ENCODE results near the gene CYFIP2. TPM values are rescaled to one million over a fixed set of nuclear protein-coding genes. Genes with fewer than 3 reads are reported as not detected.

Gene CYFIP2
- total RNA-seq, 1 experiment from 2014 or later, result 74.7 TPM

GRCh38 chr5:157327771-157328170 lies 61.8 kb downstream of the CYFIP2 start:
- Histone ChIP-seq H3K27me3 (ENCODE audit: insufficient read depth, low read length) (no peaks in the 10 kb centered on the region), H3K4me1 (ENCODE audit: insufficient read depth, low read length) (no peaks in the 10 kb centered on the region), H3K79me1 (ENCODE audit: insufficient read depth, low read depth, low read length, poor library complexity, severe bottlenecking) (no peaks in the 10 kb centered on the region), H3K27ac (ENCODE audit: insufficient read length, low read depth, low read length) (no peak overlapping the region), H3K56ac (ENCODE audit: insufficient read length, low read depth, low read length) (no peak overlapping the region), H2AFZ (ENCODE audit: low read length) (no peak overlapping the region), H3T11ph (ENCODE audit: low read length) (no peak overlapping the region), H4K91ac (ENCODE audit: insufficient read length, low read depth, low read length) (no peak overlapping the region), H3K9me3 (ENCODE audit: control insufficient read depth, low read depth, low read length) (no peaks in the 10 kb centered on the region), H3K4ac (ENCODE audit: low read depth, low read length) (no peak overlapping the region), H2BK120ac (ENCODE audit: low read depth, low read length, poor library complexity, severe bottlenecking) (no peak overlapping the region), H4K8ac (replicated peaks; ENCODE audit: insufficient read length, low read depth, low read length) (no peak overlapping the region), H2BK12ac (ENCODE audit: insufficient read length, low read depth, low read length) (no peak overlapping the region), H3K18ac (ENCODE audit: insufficient read length, low read depth, low read length) (no peak overlapping the region), H4K5ac (ENCODE audit: insufficient read length, low read depth, low read length) (no peak overlapping the region), H2BK5ac (ENCODE audit: insufficient read length, low read length) (no peak overlapping the region), H2AK5ac (ENCODE audit: insufficient read length, low read length) (no peak overlapping the region), H2BK20ac (ENCODE audit: low read depth, low read length, poor library complexity, severe bottlenecking) (no peak overlapping the region), H3K79me2 (ENCODE audit: insufficient read depth, low read length) (no peaks in the 10 kb centered on the region), H3K23ac (ENCODE audit: insufficient read length, low read depth, low read length) (no peak overlapping the region), H2BK15ac (ENCODE audit: low read depth, low read length) (no peak overlapping the region), H3K9ac (ENCODE audit: extremely low read depth, insufficient read length, low read length) (no peak overlapping the region), H3K14ac (ENCODE audit: insufficient read depth, low read length) (no peak overlapping the region), H3K23me2 (ENCODE audit: insufficient read length, low read depth, low read length, poor library complexity, severe bottlenecking) (no peaks in the 10 kb centered on the region), H4K20me1 (ENCODE audit: control insufficient read depth, insufficient read depth, insufficient read length) (no peaks in the 10 kb centered on the region), H3K4me2 (ENCODE audit: insufficient read depth, insufficient read length, low read length) (no peak overlapping the region)
- Mint-ChIP-seq H3K9me3 (no peaks in the 10 kb centered on the region), H3K36me3 (ENCODE audit: insufficient read depth in 1 of 3, low read depth in 3 of 3) (peaks cover 2 to 59% (median 50%) of the 10 kb centered on the region in 3 experiments; a peak in 5 of 7 replicates), H3K4me1 (0 out of 4 replicates have a peak, but pooled peaks cover 0 to 2% of the 10 kb centered on the region in 2 experiments), H3K4me3 (no peak overlapping the region), H3K27me3 (ENCODE audit: low read depth) (no peaks in the 10 kb centered on the region), H3K27ac (no peak overlapping the region)
- DNase-seq, result no peak
- no CpG with 5 or more reads among the region's 3 CpGs for WGBS (ENCODE audit: extremely low coverage, insufficient read length, low lambda C conversion rate)
- no peak for TF ChIP-seq CTCF (conservative IDR thresholded peaks at IDR 0.05)
